HepG2 (cell line): ENCODE data around the gene HSDL2. TPM values are rescaled to one million over a fixed set of nuclear protein-coding genes. Genes with fewer than 3 reads are reported as not detected.

Experiments used
- ATAC-seq: fragments of 200-7000 bp; cut with Tn5 transposase; 3 replicates; pipeline ENCODE4 v1.9.1; 2020; ENCODE audit warnings: mild to moderate bottlenecking, moderate library complexity
- BruUV-seq: library from RNA; stranded (reverse); fragments of 400-500 nt; replicated peaks from 2 replicates; lab custom pipeline; 2021; lab: Mats Ljungman, UMichigan
- CTCF ChIA-PET: fragments of 300-600 bp; formaldehyde crosslinking; extraction: SDS; loops from one replicate; lab custom pipeline; 2021; ENCODE audit warnings: low total read pairs, inconsistent platforms, low intra/inter-chr PET ratio; lab: Yijun Ruan, JAX
- POLR2A ChIA-PET: fragments of 350-600 bp; sonication (Branson Sonifier 250); formaldehyde crosslinking; loops from one replicate; lab custom pipeline; 2020; ENCODE audit warnings: antibody characterized with exemption, inconsistent platforms; lab: Yijun Ruan, JAX
- DNase-seq: peaks from one replicate; pipeline ENCODE4 v3.0.0-alpha.2; 2015; ENCODE audit warnings: low spot score
- FAIRE-seq: peaks from 3 replicates; lab custom pipeline; 2011; peaks lifted over from hg19 to GRCh38; lab: Jason Lieb, UNC
- H2AFZ ChIP-seq: one replicate; pipeline ENCODE4 v1.6.1; 2011; ENCODE audit warnings: low read length, inconsistent platforms
- H3K27ac ChIP-seq: fragments of 300-600 bp; 3 replicates; pipeline ENCODE4 v1.8.0; 2011; ENCODE audit warnings: mixed run types, mild to moderate bottlenecking, mixed read lengths, low read length, inconsistent platforms; ENCODE audit not compliant: insufficient read depth; ENCODE audit errors: extremely low read length
- H3K27me3 ChIP-seq, 2 experiments: fragments of 200-600 bp in 1 of 2; 2 replicates in 1 of 2; 3 replicates in 1 of 2; pipeline versions ENCODE4 v1.6.0 to v1.8.0; 2011; ENCODE audit warnings: low read length in 2 of 2, mild to moderate bottlenecking in 2 of 2, moderate library complexity in 2 of 2, inconsistent platforms in 1 of 2; ENCODE audit not compliant: insufficient read depth in 2 of 2, control insufficient read depth in 1 of 2
- H3K36me3 ChIP-seq, 2 experiments: fragments of 200-600 bp in 1 of 2; replicated peaks in 1 of 2; 2 replicates in 1 of 2; 3 replicates in 1 of 2; pipeline versions ENCODE4 v1.5.1 to v1.8.0; 2011; ENCODE audit warnings: low read length in 2 of 2, inconsistent platforms in 1 of 2; ENCODE audit not compliant: insufficient read depth in 2 of 2, control insufficient read depth in 1 of 2
- H3K4me1 ChIP-seq: 2 replicates; pipeline ENCODE4 v1.5.1; 2012; ENCODE audit warnings: low read length, inconsistent platforms; ENCODE audit not compliant: insufficient read depth
- H3K4me2 ChIP-seq: 2 replicates; pipeline ENCODE4 v1.6.0; 2011; ENCODE audit warnings: low read depth, low read length, inconsistent platforms
- H3K4me3 ChIP-seq, 3 experiments: fragments of 200-600 bp in 1 of 3; sonication (generic), shearing (Covaris generic) in 1 of 3; replicated peaks in 1 of 3; 2 replicates each; pipeline ENCODE4 v1.5.1; 2011 to 2016; ENCODE audit warnings: low read length in 3 of 3, inconsistent platforms in 2 of 3, low read depth in 2 of 3, mild to moderate bottlenecking in 2 of 3, control low read depth in 1 of 3, mixed read lengths in 1 of 3; ENCODE audit not compliant: insufficient read depth in 1 of 3
- H3K79me2 ChIP-seq: one replicate; pipeline ENCODE4 v1.6.1; 2011; ENCODE audit warnings: low read length, inconsistent platforms; ENCODE audit not compliant: insufficient read depth
- H3K9ac ChIP-seq: 2 replicates; pipeline ENCODE4 v1.6.0; 2011; ENCODE audit warnings: mild to moderate bottlenecking, low read depth, low read length, inconsistent platforms; ENCODE audit not compliant: insufficient read depth
- H3K9me3 ChIP-seq: 2 replicates; pipeline ENCODE4 v1.5.1; 2012; ENCODE audit warnings: mild to moderate bottlenecking, low read length
- H4K20me1 ChIP-seq: 2 replicates; pipeline ENCODE4 v1.6.0; 2011; ENCODE audit warnings: inconsistent platforms, mild to moderate bottlenecking, low read length, moderate library complexity; ENCODE audit not compliant: insufficient read depth
- BCL6 ChIP-seq: IDR thresholded peaks from 2 replicates; pipeline ENCODE4 v1.6.1; 2016; ENCODE audit warnings: missing genetic modification reagents, missing compliant biosample characterization
- CEBPB ChIP-seq: IDR thresholded peaks from 2 replicates; pipeline ENCODE4 v1.6.1; 2011; ENCODE audit warnings: low read depth, low read length, improper control_type of control experiment, borderline replicate concordance
- FOXP1 ChIP-seq, 2 experiments: fragments of 450-650 bp in 1 of 2; IDR thresholded peaks; 2 replicates each; pipeline ENCODE4 v1.6.1; 2017 to 2018; ENCODE audit warnings: antibody characterized with exemption in 1 of 2
- HINFP ChIP-seq: sonication (generic); formaldehyde crosslinking; IDR thresholded peaks from 2 replicates; pipeline ENCODE4 v1.4.0; 2020; ENCODE audit warnings: low read depth, mild to moderate bottlenecking, missing genetic modification reagents
- MAF1 ChIP-seq: sonication (generic); formaldehyde crosslinking; IDR thresholded peaks from 2 replicates; pipeline ENCODE4 v1.5.0; 2020; ENCODE audit warnings: missing genetic modification reagents, borderline replicate concordance
- REL ChIP-seq: sonication (generic); formaldehyde crosslinking; conservative IDR thresholded peaks from 2 replicates; pipeline ENCODE4 v1.8.0; 2022; ENCODE audit warnings: mild to moderate bottlenecking, missing genetic modification reagents, moderate library complexity
- TBL1XR1 ChIP-seq: fragments of 150-350 bp; IDR thresholded peaks from 2 replicates; pipeline ENCODE4 v1.6.1; 2014; ENCODE audit warnings: borderline replicate concordance, low read length; ENCODE audit not compliant: partially characterized antibody
- TCF7 ChIP-seq: sonication (generic); IDR thresholded peaks from 2 replicates; pipeline ENCODE4 v1.6.1; 2016; ENCODE audit warnings: antibody characterized with exemption, low read depth
- TOPORS ChIP-seq: sonication (generic); formaldehyde crosslinking; IDR thresholded peaks from 2 replicates; pipeline ENCODE4 v1.8.0; 2023; ENCODE audit warnings: mild to moderate bottlenecking, missing genetic modification reagents
- ZBTB21 ChIP-seq: sonication (generic); formaldehyde crosslinking; IDR thresholded peaks from 2 replicates; pipeline ENCODE4 v1.4.0; 2020; ENCODE audit warnings: missing genetic modification reagents
- ZFAT ChIP-seq: sonication (generic); formaldehyde crosslinking; conservative IDR thresholded peaks from 2 replicates; pipeline ENCODE4 v1.8.1; 2023; ENCODE audit warnings: missing genetic modification reagents, inconsistent platforms
- ZGPAT ChIP-seq: IDR thresholded peaks from 2 replicates; pipeline ENCODE4 v1.6.1; 2016; ENCODE audit warnings: mild to moderate bottlenecking
- ZNF558 ChIP-seq: sonication (generic); formaldehyde crosslinking; IDR thresholded peaks from 2 replicates; pipeline ENCODE4 v1.9.0; 2022; ENCODE audit warnings: mild to moderate bottlenecking, missing genetic modification reagents, borderline replicate concordance
- WGBS: methylation state at CpG from one replicate; pipeline ENCODE4 v1.1.6; 2017; ENCODE audit warnings: low lambda C conversion rate; 5-methylcytosine and 5-hydroxymethylcytosine counted together
- in situ Hi-C: cut with HindIII; loops from 2 replicates; pipeline ENCODE4 v1.10.0; 2017; ENCODE audit warnings: low pct_unique_long_range_greater_than_20kb; ENCODE audit not compliant: extremely low pct_ligation_motif_present
- intact Hi-C: fragments of 100-400 bp; cut with micrococcal nuclease; formaldehyde crosslinking; loops from one replicate; pipeline ENCODE4 v1.10.0; 2022; ENCODE audit not compliant: unreplicated experiment
- polyA plus RNA-seq, 8 experiments: library from polyadenylated mRNA; depleted of rRNA in 3 of 8; stranded (reverse) in 7 of 8; unstranded in 1 of 8; fragments of >200 nt; fragmentation: Illumina TruSeq in 4 of 8; extraction: Trizol in 4 of 8; gene quantifications; 2 replicates each; pipeline versions ENCODE4 v1.2.1 to v1.2.3, GENCODE V29; 2011 to 2016; ENCODE audit warnings: low read depth in 4 of 8, missing spikeins in 1 of 8, mixed read lengths in 1 of 8; ENCODE audit not compliant: insufficient read depth in 1 of 8
- total RNA-seq, 5 experiments: library from RNA; depleted of rRNA; stranded (reverse); fragments of >200 nt; fragmentation: Illumina TruSeq; extraction: Trizol; gene quantifications; 2 replicates each; pipeline ENCODE4 v1.2.3, GENCODE V29; 2016; ENCODE audit warnings: low read depth in 1 of 5

HSDL2 gene
- total and polyA plus RNA-seq, 2 of the 13 experiments (the other 11 are each of a cell fraction or from before 2014, with no cell fraction given) = 55.3 to 80.2 TPM

GRCh38 chr9:112484607-112485006 is 104.7 kb downstream of the HSDL2 start:
- H3K9me3 ChIP-seq = no peaks in the 10 kb centered on the region
- peaks cover 34% of the 10 kb centered on the region for H3K79me2 ChIP-seq
- ATAC-seq = no peak
- DNase-seq = no peak
- FAIRE-seq = no peak
- ChIA-PET POLR2A (no interaction called here), CTCF (no interaction called here)
- H3K4me1 ChIP-seq = peaks cover 27% of the 10 kb centered on the region
- H3K9ac ChIP-seq = no peak overlapping the region
- H3K4me3 ChIP-seq = no peak overlapping the region
- H3K27ac ChIP-seq = peak overlapping the region; percentile 8
- H2AFZ ChIP-seq = no peak overlapping the region
- peak; percentile 25 for TF ChIP-seq TBL1XR1
- TF ChIP-seq TCF7 = no peak
- no peak for TF ChIP-seq HINFP
- peak; percentile 61 for TF ChIP-seq BCL6 (CRISPR knock-in tag)
- peak; percentile 56; the same call in 1 of the 2 replicates for TF ChIP-seq CEBPB
- in situ Hi-C loops = loop anchor here (25.0 kb wide), 1 partner anchor 228 kb away; the partner anchor contains the start of gene INIP
- intact Hi-C loops = loop anchor here (10.0 kb wide), 1 partner anchor 220 kb away; no protein-coding TSS in a partner anchor
- WGBS = 25% methylated on average over 2 of the region's 2 CpGs
- H3K4me2 ChIP-seq = no peak overlapping the region
- H3K36me3 ChIP-seq = no peaks in the 10 kb centered on the region; a peak in 1 of 5 replicates
- H3K27me3 ChIP-seq = no peaks in the 10 kb centered on the region; a peak in 1 of 5 replicates
- BruUV-seq = no TSS peak
- peaks cover 10% of the 10 kb centered on the region for H4K20me1 ChIP-seq

DNA sequence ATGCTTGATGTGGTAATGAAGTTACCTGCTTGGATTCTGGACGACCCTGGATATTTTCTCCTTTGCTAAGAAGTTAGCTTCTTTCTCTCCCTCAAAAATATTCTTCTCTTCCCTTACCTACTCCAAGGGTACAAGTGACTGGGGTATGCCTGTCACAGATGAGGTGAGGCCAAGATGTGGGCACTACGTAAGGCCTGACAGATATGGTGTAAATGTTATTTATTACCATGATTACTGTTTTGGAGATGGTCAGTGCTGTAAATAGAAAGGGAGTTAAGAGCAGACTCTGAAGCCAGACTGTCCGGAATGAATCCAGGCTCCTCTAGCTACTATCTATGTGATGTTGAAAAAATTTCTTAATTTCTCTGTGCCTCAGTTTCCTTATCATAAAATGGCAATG is 105.7 kb downstream of the HSDL2 start:
- peak overlapping the region; percentile 90 for H3K4me2 ChIP-seq
- intact Hi-C loops (loop anchor here (10.0 kb wide), 1 partner anchor 219 kb away; no protein-coding TSS in a partner anchor), in situ Hi-C loops (loop anchor here (25.0 kb wide), 1 partner anchor 227 kb away; the partner anchor contains the start of gene INIP)
- POLR2A ChIA-PET = interaction anchor here (1.2 to 1.7 kb wide), 7 partner anchors 8 to 247 kb away, joined by 4 to 16 read pairs (median 5); partner anchors contain the start of gene HSDL2
- H3K36me3 ChIP-seq = no peaks in the 10 kb centered on the region; a peak in 1 of 5 replicates
- peaks cover 36% of the 10 kb centered on the region for H3K4me1 ChIP-seq
- H3K4me3 ChIP-seq = peak overlapping the region; percentile 69 to 95 (median 93)
- CTCF ChIA-PET = no interaction called here
- peak overlapping the region; percentile 85 for H3K9ac ChIP-seq
- FAIRE-seq = no peak
- peaks cover 19% of the 10 kb centered on the region for H4K20me1 ChIP-seq
- WGBS = 72% methylated on average over 3 of the region's 3 CpGs
- no peak for ATAC-seq
- H3K27ac ChIP-seq = peak overlapping the region; percentile 71
- peaks cover 44% of the 10 kb centered on the region for H3K79me2 ChIP-seq
- H3K27me3 ChIP-seq = no peaks in the 10 kb centered on the region; a peak in 1 of 5 replicates
- TF ChIP-seq ZBTB21 (CRISPR knock-in tag) (no peak), ZNF558 (CRISPR knock-in tag) (no peak), ZFAT (CRISPR knock-in tag) (no peak), ZGPAT (CRISPR knock-in tag) (no peak), FOXP1 (IDR thresholded peaks at IDR 0.05) (no peak), FOXP1 (CRISPR knock-in tag; IDR thresholded peaks at IDR 0.05) (no peak), MAF1 (CRISPR knock-in tag) (no peak), TOPORS (CRISPR knock-in tag) (0 out of 2 replicates have a peak, but pooled peaks have one; percentile 14), REL (CRISPR knock-in tag) (no peak)
- no peak for DNase-seq
- no peaks in the 10 kb centered on the region for H3K9me3 ChIP-seq
- BruUV-seq = TSS peak; percentile 65
- no peak overlapping the region for H2AFZ ChIP-seq
